Stimulated activated naive CD4-positive, alpha-beta T cell (primary cell): Measurements from ENCODE around the gene FLT1.

Source experiments
- DNase-seq, 6 experiments: peaks; one replicate each; lab custom pipeline; 2025; lab: John Stamatoyannopoulos, UW

Gene FLT1

GRCh38 chr13:28426381-28426780, 68.5 kb downstream of the FLT1 start:
- DNase-seq: no peak

GRCh38 chr13:28425793-28426192, 69.1 kb downstream of the FLT1 start:
- DNase-seq: no peak

- no peak for DNase-seq
Measured at GRCh38 chr13:28424541-28424940, 70.4 kb downstream of the FLT1 start.

GRCh38 chr13:28423010-28423409, 71.9 kb downstream of the FLT1 start:
- no peak for DNase-seq

- DNase-seq: no peak
Measured at GRCh38 chr13:28421676-28422410, 73.1 kb downstream of the FLT1 start.

- no peak for DNase-seq
Measured at GRCh38 chr13:28420704-28421103, 74.2 kb downstream of the FLT1 start.

GRCh38 chr13:28415994-28416421, 78.9 kb downstream of the FLT1 start:
- no peak for DNase-seq

- no peak for DNase-seq
Measured at GRCh38 chr13:28413999-28414398, 80.9 kb downstream of the FLT1 start.

- no peak for DNase-seq
Measured at GRCh38 chr13:28412981-28413380, 81.9 kb downstream of the FLT1 start.

- DNase-seq: no peak
Measured at GRCh38 chr13:28411831-28412353, 83.0 kb downstream of the FLT1 start.

- DNase-seq: no peak
Measured at GRCh38 chr13:28410096-28410495, 84.8 kb downstream of the FLT1 start.

GRCh38 chr13:28409648-28410047, 85.3 kb downstream of the FLT1 start:
- DNase-seq: no peak

GRCh38 chr13:28408863-28409262, 86.1 kb downstream of the FLT1 start:
- no peak for DNase-seq

- DNase-seq: no peak
Measured at GRCh38 chr13:28408235-28408848, 86.6 kb downstream of the FLT1 start.

GRCh38 chr13:28406733-28407266, 88.1 kb downstream of the FLT1 start:
- DNase-seq: no peak

- DNase-seq: no peak
Measured at GRCh38 chr13:28402057-28402381, 92.9 kb downstream of the FLT1 start.

- no peak for DNase-seq
Measured at GRCh38 chr13:28401303-28402056, 93.4 kb downstream of the FLT1 start.

- no peak for DNase-seq
Measured at GRCh38 chr13:28396053-28396452, 98.9 kb downstream of the FLT1 start.

GRCh38 chr13:28394422-28394821, 100.5 kb downstream of the FLT1 start:
- DNase-seq: no peak

GRCh38 chr13:28392896-28393505, 101.9 kb downstream of the FLT1 start:
- no peak for DNase-seq

GRCh38 chr13:28392428-28392827, 102.5 kb downstream of the FLT1 start:
- DNase-seq: no peak
